Aortic smooth muscle cell (primary cell): ENCODE data around the gene L3MBTL4. TPM values are rescaled to one million over a fixed set of nuclear protein-coding genes. Genes with fewer than 3 reads are reported as not detected.

Source experiments
- total RNA-seq: library from RNA; depleted of rRNA; stranded (reverse); fragments of >200 nt; gene quantifications from 2 replicates; pipeline ENCODE4 v1.2.3, GENCODE V29; 2014

The L3MBTL4 gene
- under 0.01 TPM in 1 of 2 replicates, not detected in the other for total RNA-seq

GRCh38 chr18:6414723-6415417 lies at the start of gene L3MBTL4:
Gene L3MBTL4, minus strand, starts transcription at chr18:6414911. Its CDS starts 103,286 bp downstream, at chr18:6311625.

